ACHN (cell line): ENCODE measurements around the gene SLC2A9.

Experiments used
- DNase-seq: peaks from one replicate; pipeline ENCODE4 v3.0.0-alpha.2; 2015
- in situ Hi-C: cut with HindIII; loops from 2 replicates; pipeline ENCODE4 v1.10.0; 2017; ENCODE audit warnings: low sequenced_read_pairs, low pct_ligation_motif_present, low pct_unique_long_range_greater_than_20kb

SLC2A9 gene

DNA sequence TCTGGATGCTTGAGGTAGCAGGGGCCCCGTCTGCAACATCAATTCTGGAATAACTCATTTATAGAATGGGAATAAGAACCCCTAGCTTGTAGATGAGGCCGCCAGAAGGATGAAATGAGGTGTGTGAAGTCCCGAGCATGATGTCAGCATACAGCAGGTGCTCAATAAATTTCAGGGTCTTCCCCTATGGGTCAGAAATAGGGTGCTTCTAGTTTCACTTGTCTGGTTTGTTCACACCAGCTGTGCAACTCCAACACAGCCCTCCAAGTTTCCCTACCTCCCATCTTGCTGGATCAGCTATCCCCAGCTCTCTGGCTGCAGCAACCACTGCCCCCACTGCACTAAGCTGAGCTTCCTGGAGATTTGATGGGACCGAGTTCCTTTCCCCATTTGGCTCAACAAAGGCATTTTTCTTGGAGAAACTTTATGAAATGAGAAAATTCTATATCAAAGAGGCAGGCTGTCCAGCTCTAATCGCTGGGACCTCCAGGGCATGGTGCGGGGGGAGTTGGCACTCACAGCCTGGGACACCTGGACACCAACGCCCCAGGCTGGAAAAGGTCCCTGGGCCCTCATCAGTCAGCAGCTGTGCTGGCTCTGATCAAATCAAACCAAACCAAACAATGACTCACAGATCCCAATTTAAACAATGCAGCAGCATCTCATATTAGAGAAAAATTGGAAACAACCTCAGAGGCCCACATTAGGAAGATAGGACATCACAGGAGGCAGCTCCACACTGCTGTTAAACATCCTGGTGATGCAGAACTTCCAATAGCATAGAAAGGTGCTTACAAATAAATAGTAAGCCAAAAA, 13.3 kb downstream of the SLC2A9 start:
- DNase-seq, result no peak
- in situ Hi-C loops, result no loop called here

GRCh38 chr4:10007436-10007740, 13.9 kb downstream of the SLC2A9 start:
- no peak for DNase-seq
- in situ Hi-C loops, result no loop called here

DNA sequence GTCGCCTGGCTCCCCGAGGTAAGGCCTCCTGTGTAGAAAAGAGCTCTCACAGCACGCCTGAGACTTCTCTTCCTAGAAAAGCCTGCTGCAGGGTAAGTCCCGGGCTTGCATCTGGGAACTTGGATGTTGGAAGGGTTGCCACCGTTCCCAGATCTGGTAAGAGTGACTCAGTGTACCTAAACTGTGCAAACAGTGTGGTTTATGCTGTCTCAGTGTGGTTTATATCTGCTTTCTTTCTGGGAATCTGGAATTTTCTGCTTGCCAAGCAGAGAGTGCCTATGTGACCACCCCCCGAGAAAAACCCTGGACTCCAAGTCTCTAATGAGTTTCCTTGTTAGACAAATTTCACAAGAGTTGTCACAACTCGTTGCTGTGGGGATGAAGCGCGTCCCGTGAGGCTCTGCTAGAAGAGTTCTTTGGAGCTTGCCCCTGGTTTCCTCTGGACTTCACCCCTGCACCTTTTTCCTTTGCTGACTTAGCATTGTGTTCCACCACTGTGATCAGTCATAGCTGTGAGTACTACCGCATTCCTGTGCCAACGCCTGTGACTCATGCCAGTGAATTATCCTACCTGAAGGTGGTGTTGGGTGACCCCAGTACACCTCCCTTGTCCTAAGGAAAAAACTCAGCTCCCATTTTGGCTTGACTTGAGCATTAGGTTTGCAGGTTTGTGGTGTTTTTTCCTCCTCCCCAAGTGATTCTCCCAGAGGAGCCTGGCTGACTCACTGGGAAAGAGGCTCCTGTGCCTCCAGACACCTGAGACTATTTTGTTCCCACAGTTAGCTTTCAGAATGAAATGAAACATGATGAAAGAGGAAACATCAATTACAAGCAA, 14.5 kb downstream of the SLC2A9 start:
- peak; percentile 61 for DNase-seq
- in situ Hi-C loops, result no loop called here

GRCh38 chr4:10006231-10006600, 15.1 kb downstream of the SLC2A9 start:
- in situ Hi-C loops, result no loop called here
- peak; percentile 58 for DNase-seq

GRCh38 chr4:10005632-10006031, 15.7 kb downstream of the SLC2A9 start:
- in situ Hi-C loops, result no loop called here
- no peak for DNase-seq

DNA sequence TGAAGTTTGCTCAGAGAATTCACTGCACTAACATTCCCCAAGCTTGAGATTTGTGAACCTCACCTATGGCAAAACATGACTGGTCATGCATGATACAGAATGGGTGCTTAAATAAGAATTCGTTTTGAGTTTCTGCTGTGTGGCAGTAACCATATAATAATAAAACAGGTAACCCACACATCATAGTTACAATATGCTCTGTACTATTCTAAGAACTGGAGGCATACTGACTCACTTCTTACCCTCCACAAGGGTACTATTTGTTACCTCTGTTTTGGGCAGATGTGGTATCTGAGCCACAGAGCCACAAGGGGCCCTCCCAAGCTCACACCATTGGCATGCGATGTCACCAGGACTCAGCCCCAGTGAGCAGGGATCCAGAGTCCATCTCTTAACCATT, 17.6 kb downstream of the SLC2A9 start:
- in situ Hi-C loops, result no loop called here
- no peak for DNase-seq

DNA sequence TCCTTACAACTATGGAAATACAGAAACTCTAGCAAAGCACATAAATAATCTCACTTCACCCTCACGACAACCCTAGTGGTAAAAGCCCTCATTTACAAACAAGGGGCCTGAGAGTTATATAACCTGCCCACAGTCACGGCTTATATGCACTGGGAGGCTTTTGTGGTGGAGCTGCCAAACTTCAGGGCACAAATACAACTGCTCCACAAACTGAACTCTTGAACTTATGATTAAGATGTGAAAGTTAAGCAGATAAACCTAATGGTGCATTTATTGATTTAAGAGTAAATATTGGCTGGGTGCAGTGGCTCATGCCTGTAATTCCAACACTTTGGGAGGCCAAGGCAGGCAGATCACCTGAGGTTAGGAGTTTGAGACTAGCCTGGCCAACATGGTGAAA, 19.0 kb downstream of the SLC2A9 start:
- DNase-seq, result no peak
- in situ Hi-C loops, result no loop called here

GRCh38 chr4:10001757-10002156, 19.5 kb downstream of the SLC2A9 start:
- DNase-seq, result no peak
- in situ Hi-C loops, result no loop called here

DNA sequence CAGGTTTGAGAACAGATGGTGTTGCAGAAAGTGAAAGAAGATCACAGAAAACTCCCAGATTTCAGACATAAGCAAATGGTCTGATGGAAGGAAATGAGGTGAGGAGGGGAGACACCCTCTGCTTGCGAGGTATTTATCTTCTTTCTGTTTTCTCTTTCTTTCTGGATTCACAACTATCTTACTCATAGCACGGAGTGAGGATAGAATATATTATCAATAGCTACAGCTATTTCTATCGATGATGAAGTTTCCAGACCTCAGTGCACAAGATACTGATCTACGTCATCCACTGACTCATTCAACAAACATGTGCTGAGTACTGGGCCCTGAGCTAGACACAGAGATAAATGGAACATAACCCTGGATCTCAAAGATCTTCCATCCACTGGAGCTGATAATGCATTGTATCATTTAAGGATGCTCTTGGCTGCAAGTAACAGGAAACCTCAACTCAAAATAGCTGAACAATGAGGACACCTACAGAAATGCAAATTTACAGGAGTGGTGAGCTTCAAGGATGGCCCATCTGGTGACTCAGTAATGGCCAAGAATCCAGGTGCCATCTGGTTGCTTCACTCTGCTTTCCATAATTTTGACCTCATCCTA, 21.2 kb downstream of the SLC2A9 start:
- in situ Hi-C loops, result no loop called here
- peak; percentile 21 for DNase-seq

DNA sequence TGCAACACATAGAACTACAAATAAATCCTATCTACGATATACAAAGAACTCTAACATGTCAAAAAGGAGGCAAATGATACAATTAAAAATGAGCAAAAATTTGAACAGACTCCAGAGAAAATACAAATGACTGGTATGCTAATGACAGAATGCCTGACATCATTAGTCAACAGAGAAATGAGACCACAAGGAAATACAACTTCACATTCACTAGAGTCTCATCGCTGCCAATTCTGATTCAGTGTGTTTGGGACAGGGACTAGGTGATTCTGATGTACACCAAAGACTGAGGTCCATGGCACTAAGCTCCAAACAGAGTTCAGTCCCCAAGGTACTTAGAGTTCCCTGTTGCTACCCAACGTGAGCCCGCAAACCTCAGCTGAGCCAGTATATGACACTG, 23.4 kb downstream of the SLC2A9 start:
- DNase-seq, result no peak
- in situ Hi-C loops, result no loop called here

DNA sequence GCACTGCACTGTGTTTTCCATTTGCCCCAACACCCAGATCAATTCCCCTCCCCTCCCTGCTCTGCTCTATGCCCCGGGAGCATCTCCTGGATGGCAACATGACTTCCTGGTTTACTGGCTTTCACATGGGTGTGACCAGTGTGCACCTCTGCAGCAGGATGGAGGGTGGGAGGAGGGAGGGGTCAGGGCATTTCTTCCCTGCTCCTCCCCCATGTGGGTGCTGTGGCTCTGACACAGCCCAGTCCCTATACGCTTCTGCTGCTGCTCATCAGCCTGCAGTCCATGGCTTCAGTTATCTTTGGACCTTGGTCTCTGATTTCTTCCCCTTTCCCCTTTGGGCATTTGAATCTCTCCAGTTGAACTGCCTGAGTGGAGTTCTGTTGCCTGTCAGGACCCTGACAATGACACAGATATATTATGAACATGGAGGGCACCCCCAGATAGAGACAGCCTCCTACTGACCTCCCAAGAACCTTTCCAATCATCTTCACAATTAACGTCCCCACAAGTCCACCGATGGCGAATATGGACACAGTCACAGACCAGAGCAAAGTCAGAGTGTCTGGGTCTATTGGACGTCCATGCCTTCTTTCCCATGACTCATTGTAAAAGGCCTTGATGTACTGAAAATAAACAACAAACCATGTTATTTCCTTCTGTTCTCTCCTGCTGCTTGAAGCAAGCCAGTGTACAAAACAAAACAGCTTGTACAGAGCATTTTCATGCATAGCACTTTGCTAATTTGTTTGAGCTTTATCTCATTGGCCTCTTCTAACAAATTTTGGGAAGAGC, 24.8 kb downstream of the SLC2A9 start:
- DNase-seq, result no peak
- in situ Hi-C loops, result no loop called here

DNA sequence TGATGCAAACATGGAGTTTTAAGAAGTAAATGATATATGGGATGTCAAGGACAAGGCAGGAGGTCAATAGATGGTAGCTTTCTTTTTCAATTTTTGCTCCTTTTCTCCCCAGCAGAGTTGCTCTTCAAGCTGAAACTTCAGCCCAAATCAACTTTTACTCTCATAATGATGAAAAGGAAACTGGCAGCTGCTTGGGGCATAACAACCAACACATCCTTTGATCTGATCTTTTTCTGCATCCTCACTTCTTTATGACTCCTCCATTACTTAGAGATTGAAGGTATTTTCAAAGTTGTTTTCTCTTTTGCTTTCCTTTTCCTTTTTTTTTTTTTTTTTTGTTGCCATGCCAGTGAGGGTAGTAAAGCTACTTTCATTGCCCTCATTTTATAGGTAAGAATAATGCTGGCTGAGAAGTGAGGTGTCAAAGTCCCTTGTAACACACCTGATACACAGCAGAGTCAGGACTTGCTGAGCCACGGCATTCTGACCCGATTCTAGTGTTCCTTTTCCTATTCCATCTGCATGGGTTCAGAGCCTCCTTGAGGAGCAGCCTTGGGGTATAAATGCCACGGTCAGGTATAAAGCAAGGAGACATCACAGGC, 26.9 kb downstream of the SLC2A9 start:
- in situ Hi-C loops, result no loop called here
- no peak for DNase-seq

GRCh38 chr4:9989918-9990635, 31.2 kb downstream of the SLC2A9 start:
- no peak for DNase-seq
- in situ Hi-C loops, result no loop called here

GRCh38 chr4:9988933-9989332, 32.4 kb downstream of the SLC2A9 start:
- DNase-seq, result no peak
- in situ Hi-C loops, result no loop called here

DNA sequence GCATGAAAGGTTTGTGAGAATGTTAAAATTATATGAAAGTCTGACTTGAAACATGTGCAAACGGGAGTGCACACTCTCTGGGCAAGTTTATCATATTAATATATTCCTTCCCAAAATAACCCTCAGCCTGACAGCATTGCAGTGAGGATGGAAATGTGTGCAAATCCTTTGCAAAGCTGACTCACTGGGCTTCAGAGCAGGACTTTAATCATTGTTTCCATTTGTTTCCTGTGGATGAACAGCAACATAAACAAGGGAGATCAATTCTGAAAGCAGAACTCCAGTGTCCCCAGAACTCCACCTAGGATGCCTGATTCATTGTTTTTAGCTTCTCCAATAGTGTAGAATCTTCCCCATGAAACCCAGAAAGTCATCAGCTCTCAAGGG, 32.9 kb downstream of the SLC2A9 start:
- in situ Hi-C loops, result no loop called here
- no peak for DNase-seq

DNA sequence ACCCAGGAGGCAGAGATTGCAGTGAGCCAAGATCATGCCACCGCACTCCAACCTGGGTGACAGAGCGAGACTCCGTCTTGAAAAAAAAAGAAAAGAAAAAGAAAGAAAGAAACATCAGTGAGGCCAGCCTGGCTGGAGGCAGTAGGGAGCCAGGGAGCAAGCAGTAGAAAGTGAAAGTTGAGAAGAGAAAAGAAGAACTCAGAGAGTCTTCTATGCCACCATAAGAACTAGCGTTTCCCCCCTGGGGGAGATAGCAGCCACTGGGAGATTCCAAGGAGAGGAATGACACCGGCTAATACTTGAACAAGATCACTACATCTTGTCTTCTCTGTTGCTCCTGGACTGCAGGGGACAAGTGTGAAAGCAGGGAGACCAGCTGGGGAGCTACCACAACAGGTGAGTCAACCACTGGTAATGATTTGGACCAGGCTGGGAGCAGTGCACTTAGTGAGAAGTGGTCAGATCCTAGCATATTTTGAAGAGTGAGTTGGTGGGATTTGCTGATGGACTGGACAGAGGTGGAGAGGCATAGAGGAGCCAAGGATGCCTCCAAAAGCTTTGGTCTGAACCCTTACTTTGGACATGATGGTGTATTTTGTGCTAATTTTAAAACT, 33.4 kb downstream of the SLC2A9 start:
- no peak for DNase-seq
- in situ Hi-C loops, result no loop called here

DNA sequence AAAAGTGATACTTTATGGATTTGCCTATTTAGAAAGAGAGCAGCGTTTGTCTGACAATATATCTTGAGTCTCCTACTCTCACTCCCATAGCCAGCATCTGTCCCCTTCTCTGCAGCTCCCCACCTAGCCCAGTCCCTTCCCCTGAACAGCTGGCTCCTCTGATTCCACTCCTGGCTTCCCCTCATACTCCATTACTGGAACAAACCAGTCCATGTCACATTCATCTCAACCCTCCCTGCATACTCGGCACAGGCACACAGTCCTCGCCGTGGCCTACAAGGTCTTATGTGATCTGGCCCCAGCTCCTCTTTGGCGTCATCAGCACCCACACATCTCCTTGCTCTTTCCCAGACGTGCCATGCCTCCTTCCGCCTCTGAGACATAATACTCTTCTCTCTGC, 36.7 kb downstream of the SLC2A9 start:
- in situ Hi-C loops, result no loop called here
- DNase-seq, result no peak

- in situ Hi-C loops, result no loop called here
Measured at GRCh38 chr4:9983211-9983610, 38.1 kb downstream of the SLC2A9 start.

More at GRCh38 chr4:9983211-9983610, 38.1 kb downstream of the SLC2A9 start:
- no peak for DNase-seq
